Fibroblast of lung (primary cell): Measurements from ENCODE around the gene C22orf23.
"Not testable (repeated sequence)": the region's sequence is repeated elsewhere in the genome, so short reads cannot be mapped to it uniquely, and the experiment has no call there.

Source experiments
- CTCF ChIP-seq, 2 donors: IDR thresholded peaks in 1 of 2; conservative IDR thresholded peaks in 1 of 2; 1 replicate in 1 of 2; 2 replicates in 1 of 2; pipeline ENCODE4 v1.5.1; 2011 to 2012; ENCODE audit warnings: low read length in 2 of 2, control low read depth in 1 of 2, inconsistent platforms in 1 of 2, low read depth in 1 of 2, mild to moderate bottlenecking in 1 of 2
- EZH2 ChIP-seq: IDR thresholded peaks from 2 replicates; pipeline ENCODE4 v1.5.1; 2012; ENCODE audit warnings: low read length, control low read depth, mild to moderate bottlenecking; ENCODE audit errors: missing control alignments

DNA sequence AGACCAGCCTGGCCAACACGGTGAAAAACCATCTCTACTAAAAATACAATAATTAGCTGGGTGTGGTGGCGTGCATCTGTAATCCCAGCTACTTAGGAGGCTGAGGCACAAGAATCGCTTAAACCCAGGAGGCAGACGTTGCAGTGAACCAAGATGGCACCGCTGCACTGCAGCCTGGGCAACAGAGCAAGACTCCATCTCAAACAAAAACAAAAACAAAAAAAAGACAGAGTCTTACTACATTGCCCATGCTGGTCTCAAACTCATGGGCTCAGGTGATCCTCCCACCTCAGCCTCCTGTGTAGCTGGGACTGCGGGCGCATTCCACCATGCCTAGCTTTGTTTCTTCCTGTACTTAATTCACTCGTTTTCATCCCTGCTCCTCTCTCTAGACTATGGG is 22.6 kb upstream of the C22orf23 start:
- not testable (repeated sequence) for TF ChIP-seq CTCF (conservative IDR thresholded peaks at IDR 0.05 in 1 of 2, IDR thresholded peaks at IDR 0.05 in 1 of 2; ENCODE audit: low read depth in 1 of 2, low read length in 2 of 2); EZH2
